T-helper 1 cell (primary cell): ENCODE data around the gene SMARCD2.

ENCODE experiments used
- DNase-seq, 5 donors: peaks; one replicate each; pipeline ENCODE4 v3.0.0-alpha.2; 2012 to 2020

Gene SMARCD2

DNA sequence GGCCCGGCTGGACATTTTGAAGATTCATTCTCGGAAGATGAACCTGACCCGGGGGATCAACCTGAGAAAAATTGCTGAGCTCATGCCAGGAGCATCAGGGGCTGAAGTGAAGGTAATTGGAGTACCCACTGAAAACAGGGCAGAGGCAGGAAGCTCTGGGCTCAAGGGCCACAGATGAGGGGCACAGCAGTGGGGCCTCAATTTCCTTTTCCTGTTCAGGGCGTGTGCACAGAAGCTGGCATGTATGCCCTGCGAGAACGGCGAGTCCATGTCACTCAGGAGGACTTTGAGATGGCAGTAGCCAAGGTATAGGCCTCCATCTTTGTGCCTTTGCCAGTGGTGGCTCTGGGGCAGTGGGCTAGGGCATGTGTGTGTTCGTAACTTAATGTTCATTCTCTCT is 11.0 kb downstream of the SMARCD2 start:
- DNase-seq = peak in 1 of 5 donors; percentile 52

GRCh38 chr17:63830904-63831491 is 11.5 kb downstream of the SMARCD2 start:
- DNase-seq = no peak

GRCh38 chr17:63830278-63830677 is 12.2 kb downstream of the SMARCD2 start:
- no peak for DNase-seq

- DNase-seq = no peak
Observed at GRCh38 chr17:63828936-63829335, 13.5 kb downstream of the SMARCD2 start.

- no peak for DNase-seq
Observed at GRCh38 chr17:63827801-63828221, 14.7 kb downstream of the SMARCD2 start.

GRCh38 chr17:63827002-63827800 is 15.3 kb downstream of the SMARCD2 start, which contains the start of the genes FTSJ3 and PSMC5:
TSS of gene FTSJ3 (minus strand) at chr17:63827663. CDS start at chr17:63826902, 761 bp downstream.
TSS of gene PSMC5 (plus strand) at chr17:63827431. CDS start at chr17:63827491, 60 bp downstream.
- peak; percentile 92 to 96 (median 95) for DNase-seq

DNA sequence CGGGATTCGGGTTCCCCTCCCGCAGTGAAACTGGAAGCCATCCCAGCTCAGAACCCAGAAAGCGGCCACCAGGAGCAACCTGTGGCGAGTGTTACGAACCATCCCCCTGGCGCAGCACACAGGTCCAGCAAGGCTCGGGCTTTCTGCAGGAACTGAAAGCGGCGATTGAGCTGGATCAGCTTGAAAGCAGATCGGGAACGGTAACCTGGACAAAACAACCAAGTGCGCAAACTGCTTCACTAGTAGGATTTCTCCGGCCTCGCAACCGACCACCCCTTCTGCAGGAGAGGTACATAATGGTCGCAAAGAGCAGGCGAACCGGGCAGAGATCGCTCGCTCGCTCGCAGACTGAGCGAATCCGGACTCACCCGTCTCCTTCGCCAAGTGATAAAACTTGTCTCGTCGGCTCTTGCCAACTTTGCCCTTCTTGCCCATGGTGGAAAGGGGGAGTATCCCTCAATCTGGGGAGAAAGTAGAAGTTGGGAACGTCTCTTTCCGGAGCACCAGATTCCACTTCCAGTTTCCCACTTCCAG is 15.9 kb downstream of the SMARCD2 start:
- no peak for DNase-seq

DNA sequence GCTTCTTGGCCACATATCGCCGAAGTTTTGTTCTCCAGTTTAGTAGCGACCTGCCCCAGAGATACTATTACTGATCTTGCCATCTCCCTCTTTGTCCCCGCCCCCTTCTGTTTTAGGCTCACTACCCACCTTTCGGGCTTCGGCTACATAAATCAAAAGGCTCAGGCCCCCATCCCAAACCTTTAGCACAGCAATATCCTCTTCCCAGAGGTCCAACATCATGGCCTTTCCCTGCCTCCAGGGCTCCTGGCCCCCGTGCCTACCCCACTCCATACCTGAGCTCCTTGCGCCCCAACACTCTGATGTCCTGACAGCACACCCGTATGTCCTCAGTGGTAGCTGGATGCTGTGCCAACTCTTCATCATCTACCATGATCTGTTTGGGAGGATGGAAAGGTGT is 18.1 kb downstream of the SMARCD2 start:
- no peak for DNase-seq

GRCh38 chr17:63823659-63824331 is 18.7 kb downstream of the SMARCD2 start:
- DNase-seq = no peak

DNA sequence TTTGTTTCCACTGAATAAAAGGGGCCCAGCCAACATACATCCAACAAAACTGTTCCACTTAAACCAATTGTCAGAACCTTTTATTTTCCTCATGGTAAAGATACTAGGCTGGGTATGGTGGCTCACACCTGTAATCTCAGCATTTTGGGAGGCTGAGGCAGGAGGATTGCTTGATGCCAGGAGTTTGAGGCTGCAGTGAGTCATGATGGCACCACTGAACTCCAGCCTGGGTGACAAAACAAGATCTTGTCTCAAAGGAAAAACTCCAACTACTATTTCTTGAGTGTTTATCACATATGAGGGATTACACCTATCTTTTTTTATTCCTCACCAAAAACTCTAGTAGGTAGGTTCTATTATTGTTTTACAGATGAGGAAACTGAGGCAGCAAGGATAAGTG is 19.9 kb downstream of the SMARCD2 start:
- DNase-seq = no peak

DNA sequence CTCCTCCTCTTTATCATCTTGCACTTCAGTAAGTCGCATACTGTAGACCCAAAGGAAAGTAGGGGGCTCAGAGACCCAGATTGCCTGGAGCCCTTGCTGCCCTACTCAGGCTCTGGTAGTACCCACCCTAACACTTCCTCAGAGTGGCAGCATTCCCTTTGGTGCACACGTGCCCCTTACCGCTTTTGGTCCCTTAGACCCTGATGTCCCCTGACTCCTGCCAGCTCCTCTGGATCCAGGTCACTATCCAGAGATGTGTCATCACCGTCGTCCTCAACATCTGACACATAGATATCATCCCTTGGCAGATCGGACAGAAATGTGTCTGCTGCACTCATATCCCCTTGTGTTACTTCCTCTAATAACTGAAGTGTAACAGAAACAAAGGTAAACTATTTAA is 20.7 kb downstream of the SMARCD2 start:
- no peak for DNase-seq

GRCh38 chr17:63820963-63821561 is 21.4 kb downstream of the SMARCD2 start:
- DNase-seq = no peak

GRCh38 chr17:63819585-63820537 is 22.6 kb downstream of the SMARCD2 start:
- peak in 1 of 5 donors; percentile 52 for DNase-seq

GRCh38 chr17:63819131-63819530 is 23.4 kb downstream of the SMARCD2 start:
- no peak for DNase-seq

GRCh38 chr17:63817736-63818385 is 24.6 kb downstream of the SMARCD2 start:
- no peak for DNase-seq

GRCh38 chr17:63816669-63817068 is 25.8 kb downstream of the SMARCD2 start:
- DNase-seq = no peak

- no peak for DNase-seq
Observed at GRCh38 chr17:63816123-63816522, 26.4 kb downstream of the SMARCD2 start.

DNA sequence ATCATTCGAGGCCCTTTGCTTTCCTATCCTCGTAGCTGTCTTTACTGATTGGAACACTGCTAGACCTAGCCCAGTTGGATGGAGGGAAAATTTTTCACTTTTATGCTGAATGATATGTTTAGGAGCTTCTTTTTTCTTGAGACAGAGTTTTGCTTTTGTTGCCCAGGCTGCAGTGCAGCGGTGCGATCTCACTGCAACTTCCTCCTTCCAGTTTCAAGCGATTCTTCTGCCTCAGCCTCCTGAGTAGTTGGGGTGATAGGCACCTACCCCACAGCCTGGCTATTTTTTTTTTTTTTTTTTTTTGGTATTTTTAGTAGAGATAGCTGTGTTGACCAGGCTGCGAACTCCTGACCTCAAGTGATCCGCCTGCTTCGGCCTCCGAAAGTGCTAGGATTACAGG is 32.5 kb downstream of the SMARCD2 start:
- DNase-seq = no peak

DNA sequence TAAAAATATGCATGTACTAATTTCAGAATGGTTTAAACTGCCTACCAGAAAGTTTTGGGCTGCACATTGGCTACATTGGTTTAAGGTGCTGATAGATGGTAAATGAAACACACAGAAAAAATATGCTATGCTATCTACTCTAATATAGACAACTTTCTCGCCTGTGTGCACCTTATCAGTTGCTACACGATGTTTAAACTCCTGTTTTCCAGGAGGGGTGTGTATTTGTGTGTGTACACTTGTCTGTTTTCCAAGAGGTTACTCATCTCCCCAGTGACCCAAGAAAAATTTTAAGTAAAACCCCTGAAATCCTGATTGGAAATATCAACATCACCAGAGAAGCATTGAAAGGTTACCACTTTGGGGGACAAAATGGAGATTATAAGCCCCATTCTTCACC is 36.9 kb downstream of the SMARCD2 start:
- no peak for DNase-seq

- DNase-seq = no peak
Observed at GRCh38 chr17:63804328-63804727, 38.2 kb downstream of the SMARCD2 start.

- DNase-seq = no peak
Observed at GRCh38 chr17:63800783-63801182, 41.7 kb downstream of the SMARCD2 start.
